ENCODE data around the gene MTHFSD. TPM values are rescaled to one million over a fixed set of nuclear protein-coding genes. Genes with fewer than 3 reads are reported as not detected.

MTHFSD gene
- total RNA-seq, 1 experiment from 2014 or later: 47.8 TPM

GRCh38 chr16:86567701-86568581 is 12.9 kb upstream of the MTHFSD start:
- peak overlapping the region; percentile 96 for H3K4me3 Mint-ChIP-seq (ENCODE audit: low read depth, unreplicated experiment)
- H3K36me3 Mint-ChIP-seq (ENCODE audit: insufficient read depth, unreplicated experiment): peaks cover 58% of the 10 kb centered on the region
- no peaks in the 10 kb centered on the region for H3K9me3 Mint-ChIP-seq (ENCODE audit: low read depth, unreplicated experiment)
- peaks cover 13% of the 10 kb centered on the region for H3K27me3 Mint-ChIP-seq (ENCODE audit: unreplicated experiment)
- CTCF ChIA-PET: interaction anchor here (1.1 to 1.2 kb wide), 2 partner anchors 306 to 449 kb away, joined by 3 to 4 read pairs; no protein-coding TSS in a partner anchor
- TSS peak; percentile 22 for BruUV-seq (replicated peaks)
- peak; percentile 79 for DNase-seq
- intact Hi-C loops (cut with micrococcal nuclease; ENCODE audit: unreplicated experiment): no loop called here
- peak overlapping the region; percentile 52 for H3K27ac Mint-ChIP-seq (ENCODE audit: unreplicated experiment)
- no peak for TF ChIP-seq CTCF (IDR thresholded peaks at IDR 0.05; ENCODE audit: unreplicated experiment)
- peaks cover 28% of the 10 kb centered on the region for H3K4me1 Mint-ChIP-seq (ENCODE audit: low read depth, unreplicated experiment)

- intact Hi-C loops (cut with micrococcal nuclease; ENCODE audit: unreplicated experiment): no loop called here
- H3K27me3 Mint-ChIP-seq (ENCODE audit: unreplicated experiment): peaks cover 21% of the 10 kb centered on the region
- BruUV-seq (replicated peaks): no TSS peak
- peak overlapping the region; percentile 52 for H3K27ac Mint-ChIP-seq (ENCODE audit: unreplicated experiment)
- CTCF ChIA-PET: interaction anchor here (1.1 to 1.2 kb wide), 2 partner anchors 307 to 450 kb away, joined by 3 to 4 read pairs; no protein-coding TSS in a partner anchor
- H3K4me3 Mint-ChIP-seq (ENCODE audit: low read depth, unreplicated experiment): peak overlapping the region; percentile 96
- DNase-seq: peak; percentile 68
- no peaks in the 10 kb centered on the region for H3K9me3 Mint-ChIP-seq (ENCODE audit: low read depth, unreplicated experiment)
- H3K36me3 Mint-ChIP-seq (ENCODE audit: insufficient read depth, unreplicated experiment): peaks cover 51% of the 10 kb centered on the region
- no peak for TF ChIP-seq CTCF (IDR thresholded peaks at IDR 0.05; ENCODE audit: unreplicated experiment)
- peaks cover 28% of the 10 kb centered on the region for H3K4me1 Mint-ChIP-seq (ENCODE audit: low read depth, unreplicated experiment)
Measured at GRCh38 chr16:86566966-86567700, 12.1 kb upstream of the MTHFSD start.

GRCh38 chr16:86566601-86566965 is 11.5 kb upstream of the MTHFSD start, which contains the start of gene FOXC2:
Gene FOXC2 (plus strand): TSS chr16:86566829. CDS start chr16:86567336, 507 bp downstream.
- H3K36me3 Mint-ChIP-seq (ENCODE audit: insufficient read depth, unreplicated experiment): peaks cover 51% of the 10 kb centered on the region
- no TSS peak for BruUV-seq (replicated peaks)
- H3K9me3 Mint-ChIP-seq (ENCODE audit: low read depth, unreplicated experiment): no peaks in the 10 kb centered on the region
- intact Hi-C loops (cut with micrococcal nuclease; ENCODE audit: unreplicated experiment): no loop called here
- peak within 1 kb of the TSS; percentile 96 for H3K4me3 Mint-ChIP-seq (ENCODE audit: low read depth, unreplicated experiment)
- DNase-seq: peak; percentile 96
- H3K4me1 Mint-ChIP-seq (ENCODE audit: low read depth, unreplicated experiment): peaks cover 28% of the 10 kb centered on the region
- no peak for TF ChIP-seq CTCF (IDR thresholded peaks at IDR 0.05; ENCODE audit: unreplicated experiment)
- CTCF ChIA-PET: interaction anchor here (1.1 to 1.2 kb wide), 2 partner anchors 308 to 451 kb away, joined by 3 to 4 read pairs; no protein-coding TSS in a partner anchor
- peaks cover 26% of the 10 kb centered on the region for H3K27me3 Mint-ChIP-seq (ENCODE audit: unreplicated experiment)
- H3K27ac Mint-ChIP-seq (ENCODE audit: unreplicated experiment): peak within 1 kb of the TSS; percentile 52

- no TSS peak for BruUV-seq (replicated peaks)
- DNase-seq: no peak
- H3K27me3 Mint-ChIP-seq (ENCODE audit: unreplicated experiment): peaks cover 28% of the 10 kb centered on the region
- no peaks in the 10 kb centered on the region for H3K9me3 Mint-ChIP-seq (ENCODE audit: low read depth, unreplicated experiment)
- H3K27ac Mint-ChIP-seq (ENCODE audit: unreplicated experiment): no peak overlapping the region
- peak overlapping the region; percentile 96 for H3K4me3 Mint-ChIP-seq (ENCODE audit: low read depth, unreplicated experiment)
- intact Hi-C loops (cut with micrococcal nuclease; ENCODE audit: unreplicated experiment): loop anchor here (2.0 kb wide), 1 partner anchor 713 kb away; no protein-coding TSS in a partner anchor
- TF ChIP-seq CTCF (IDR thresholded peaks at IDR 0.05; ENCODE audit: unreplicated experiment): no peak
- peaks cover 46% of the 10 kb centered on the region for H3K36me3 Mint-ChIP-seq (ENCODE audit: insufficient read depth, unreplicated experiment)
- CTCF ChIA-PET: no interaction called here
- H3K4me1 Mint-ChIP-seq (ENCODE audit: low read depth, unreplicated experiment): peaks cover 24% of the 10 kb centered on the region
Measured at GRCh38 chr16:86565644-86566511, 10.8 kb upstream of the MTHFSD start.

All from Calu3 (cell line).